DMS153 treated with DMSO at 0.1 percent for 48 hours (cell line): ENCODE results near the gene GGTLC1.
"Not testable (repeated sequence)": the region's sequence is repeated elsewhere in the genome, so short reads cannot be mapped to it uniquely, and the experiment has no call there.

Experiments
- DNase-seq: peaks from one replicate; lab custom pipeline; 2025; ENCODE audit not compliant: unreplicated experiment; lab: John Stamatoyannopoulos, UW

GGTLC1 gene

GRCh38 chr20:23995291-23995690, 6.7 kb upstream of the GGTLC1 start:
- DNase-seq = not testable (repeated sequence)

- not testable (repeated sequence) for DNase-seq
Observed at GRCh38 chr20:23994001-23994633, 5.5 kb upstream of the GGTLC1 start.

GRCh38 chr20:23993440-23993839, 4.9 kb upstream of the GGTLC1 start:
- DNase-seq = not testable (repeated sequence)

- DNase-seq = not testable (repeated sequence)
Observed at GRCh38 chr20:23990296-23990695, 1.7 kb upstream of the GGTLC1 start.

- not testable (repeated sequence) for DNase-seq
Observed at GRCh38 chr20:23988966-23989365, 387 bp upstream of the GGTLC1 start.

GRCh38 chr20:23986716-23987115, 1.9 kb downstream of the GGTLC1 start:
- DNase-seq = not testable (repeated sequence)

- DNase-seq = not testable (repeated sequence)
Observed at GRCh38 chr20:23986310-23986709, 2.3 kb downstream of the GGTLC1 start.

GRCh38 chr20:23985790-23986225, 2.8 kb downstream of the GGTLC1 start:
- not testable (repeated sequence) for DNase-seq

GRCh38 chr20:23985066-23985789, 3.4 kb downstream of the GGTLC1 start:
- not testable (repeated sequence) for DNase-seq

GRCh38 chr20:23984476-23985023, 4.0 kb downstream of the GGTLC1 start:
- DNase-seq = not testable (repeated sequence)

GRCh38 chr20:23982112-23983018, 6.2 kb downstream of the GGTLC1 start:
- not testable (repeated sequence) for DNase-seq

GRCh38 chr20:23981526-23981925, 7.1 kb downstream of the GGTLC1 start:
- DNase-seq = not testable (repeated sequence)

GRCh38 chr20:23981014-23981413, 7.6 kb downstream of the GGTLC1 start:
- DNase-seq = not testable (repeated sequence)

- DNase-seq = not testable (repeated sequence)
Observed at GRCh38 chr20:23979899-23980811, 8.4 kb downstream of the GGTLC1 start.

GRCh38 chr20:23979380-23979779, 9.2 kb downstream of the GGTLC1 start:
- not testable (repeated sequence) for DNase-seq

- not testable (repeated sequence) for DNase-seq
Observed at GRCh38 chr20:23978457-23978856, 10.1 kb downstream of the GGTLC1 start.

- no peak for DNase-seq
Observed at GRCh38 chr20:23974966-23975365, 13.6 kb downstream of the GGTLC1 start.

GRCh38 chr20:23971310-23971709, 17.3 kb downstream of the GGTLC1 start:
- DNase-seq = no peak

- DNase-seq = no peak
Observed at GRCh38 chr20:23970049-23970448, 18.5 kb downstream of the GGTLC1 start.

GRCh38 chr20:23967616-23967979, 21.0 kb downstream of the GGTLC1 start:
- DNase-seq = no peak
